Measurements from ENCODE around the gene TRMT13.

TRMT13 gene, protein sequence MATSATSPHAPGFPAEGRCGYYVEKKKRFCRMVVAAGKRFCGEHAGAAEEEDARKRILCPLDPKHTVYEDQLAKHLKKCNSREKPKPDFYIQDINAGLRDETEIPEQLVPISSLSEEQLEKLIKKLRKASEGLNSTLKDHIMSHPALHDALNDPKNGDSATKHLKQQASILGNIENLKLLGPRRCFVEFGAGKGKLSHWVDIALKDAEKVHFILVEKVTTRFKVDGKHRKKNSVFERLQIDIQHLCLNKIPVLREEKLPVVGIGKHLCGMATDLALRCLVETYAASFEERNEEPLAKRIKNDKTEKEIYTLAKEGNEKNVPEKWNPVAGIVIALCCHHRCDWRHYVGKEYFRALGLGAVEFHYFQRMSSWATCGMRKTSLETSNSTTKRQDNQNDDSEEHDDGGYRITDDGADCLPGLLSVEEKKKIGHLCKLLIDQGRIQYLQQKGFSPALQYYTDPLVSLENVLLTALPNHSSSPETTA

DNA sequence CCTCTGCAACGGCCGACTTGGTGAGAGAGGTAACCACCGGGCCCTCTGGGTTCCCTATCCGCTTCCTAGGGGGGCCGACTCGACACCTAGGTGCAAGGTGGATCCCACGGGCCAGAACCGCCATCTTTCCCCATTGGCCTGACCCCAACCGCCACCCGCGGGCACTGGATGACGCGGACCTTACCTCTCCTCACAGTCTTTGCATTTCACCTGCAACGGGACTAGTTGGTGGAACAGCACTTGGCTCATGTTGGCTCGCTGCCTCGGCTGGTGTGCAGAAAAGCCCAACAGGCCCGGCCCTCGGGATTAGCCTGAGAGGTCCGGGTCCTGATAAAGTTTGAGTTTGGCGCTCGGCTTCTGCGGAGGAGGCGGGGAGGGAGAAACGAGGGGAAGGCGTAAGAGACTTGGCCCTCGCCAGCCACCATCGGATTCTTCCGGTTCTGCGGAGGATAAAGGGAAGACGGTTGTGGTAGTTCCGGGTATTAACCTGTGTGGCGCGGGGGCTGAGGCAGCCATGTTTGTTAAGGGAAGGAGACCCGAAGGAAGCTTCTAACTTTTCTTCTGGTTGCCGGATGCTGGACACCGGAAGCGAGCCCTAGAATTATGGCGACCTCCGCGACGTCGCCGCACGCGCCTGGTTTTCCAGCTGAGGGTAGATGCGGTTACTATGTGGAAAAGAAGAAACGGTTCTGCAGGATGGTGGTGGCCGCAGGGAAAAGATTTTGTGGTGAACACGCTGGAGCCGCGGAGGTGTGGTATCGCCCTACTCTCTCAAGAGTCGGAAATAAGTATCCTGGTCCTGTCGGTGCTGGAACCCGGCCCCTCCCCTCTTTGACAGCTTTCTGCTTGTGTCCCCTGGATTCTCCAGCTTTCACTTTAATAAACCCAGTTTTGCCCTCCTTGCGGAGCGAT lies at the start of gene TRMT13, which contains the start of gene SASS6:
Gene TRMT13 (plus strand): TSS at position 598 of the 912 bp plus-strand sequence. CDS start 6 bp downstream, at position 604.
Gene SASS6 (minus strand): TSS at position 365 of the 912 bp plus-strand sequence. CDS start 116 bp downstream, at position 249.
- Histone ChIP-seq H3K36me3 (ENCODE audit: control insufficient read depth, insufficient read depth, low read length) (peaks cover 2% of the 10 kb centered on the region; the same call in 1 of the 2 replicates), H3K9me3 (ENCODE audit: control insufficient read depth, insufficient read depth, low read length) (no peaks in the 10 kb centered on the region), H3K4me1 (ENCODE audit: control insufficient read depth, insufficient read depth, low read length) (no peaks in the 10 kb centered on the region), H3K27ac (ENCODE audit: low read length) (no peak within 1 kb of the TSS), H3K27me3 (ENCODE audit: control insufficient read depth, insufficient read depth, low read length) (no peaks in the 10 kb centered on the region), H3K4me3 (ENCODE audit: low read length) (peak within 1 kb of the TSS; percentile 99)
- no CpG with 5 or more reads among the region's 57 CpGs for WGBS (ENCODE audit: insufficient coverage, insufficient read length)
- DNase-seq (ENCODE audit: low read depth, low spot score) = peak; percentile 90

- no peak overlapping the region for H3K27ac ChIP-seq (ENCODE audit: low read length)
- WGBS (ENCODE audit: insufficient coverage, insufficient read length) = no CpG with 5 or more reads among the region's 1 CpG
- H3K4me3 ChIP-seq (ENCODE audit: low read length) = no peak overlapping the region
- DNase-seq (ENCODE audit: low read depth, low spot score) = no peak
- H3K27me3 ChIP-seq (ENCODE audit: control insufficient read depth, insufficient read depth, low read length) = no peaks in the 10 kb centered on the region
- no peaks in the 10 kb centered on the region for H3K9me3 ChIP-seq (ENCODE audit: control insufficient read depth, insufficient read depth, low read length)
- no peaks in the 10 kb centered on the region for H3K36me3 ChIP-seq (ENCODE audit: control insufficient read depth, insufficient read depth, low read length)
- H3K4me1 ChIP-seq (ENCODE audit: control insufficient read depth, insufficient read depth, low read length) = no peaks in the 10 kb centered on the region
Measured at GRCh38 chr1:100087396-100087795, 45.6 kb upstream of the TRMT13 start.

DNA sequence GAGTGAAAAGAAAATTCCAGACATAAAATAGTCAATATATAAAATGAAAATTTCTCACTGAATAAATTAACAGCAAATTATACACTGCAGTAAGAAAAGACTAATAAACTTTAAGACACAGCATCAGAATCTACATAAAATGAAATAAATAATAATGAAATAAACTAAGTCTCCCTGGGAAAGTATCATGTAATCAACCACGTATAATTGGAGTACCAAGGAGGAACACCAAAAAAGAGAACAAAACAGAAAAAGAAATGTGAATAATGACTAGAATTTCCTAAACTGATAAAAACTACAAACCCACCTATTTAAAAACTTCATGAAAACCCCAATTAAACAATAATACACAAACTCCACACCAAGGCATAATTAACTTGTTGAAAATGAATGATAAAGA lies 43.9 kb upstream of the TRMT13 start:
- DNase-seq (ENCODE audit: low read depth, low spot score) = no peak
- H3K27ac ChIP-seq (ENCODE audit: low read length) = no peak overlapping the region
- peaks cover 5% of the 10 kb centered on the region; the same call in 1 of the 2 replicates for H3K36me3 ChIP-seq (ENCODE audit: control insufficient read depth, insufficient read depth, low read length)
- H3K9me3 ChIP-seq (ENCODE audit: control insufficient read depth, insufficient read depth, low read length) = no peaks in the 10 kb centered on the region
- no CpG with 5 or more reads among the region's 1 CpG for WGBS (ENCODE audit: insufficient coverage, insufficient read length)
- no peaks in the 10 kb centered on the region for H3K4me1 ChIP-seq (ENCODE audit: control insufficient read depth, insufficient read depth, low read length)
- no peak overlapping the region for H3K4me3 ChIP-seq (ENCODE audit: low read length)
- no peaks in the 10 kb centered on the region for H3K27me3 ChIP-seq (ENCODE audit: control insufficient read depth, insufficient read depth, low read length)

DNA sequence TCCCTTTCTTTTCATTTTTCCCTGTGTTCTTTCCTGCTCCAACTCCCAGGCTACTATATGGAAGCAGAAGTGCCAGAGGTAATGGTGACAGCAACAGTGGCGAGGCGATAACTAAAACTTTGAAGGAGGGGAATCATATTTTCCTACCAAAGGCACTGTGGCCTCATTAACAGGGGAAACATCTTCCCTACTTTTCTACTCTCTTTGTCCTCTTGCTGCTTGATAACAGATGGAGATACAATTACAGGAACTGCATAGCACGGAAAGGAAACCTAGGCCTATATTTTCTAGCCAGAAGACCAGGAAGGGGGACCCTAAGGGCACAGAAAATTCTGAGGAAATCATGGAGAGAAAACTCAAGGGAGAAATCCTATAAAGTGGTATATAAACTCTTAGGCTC lies 42.5 kb upstream of the TRMT13 start:
- Histone ChIP-seq H3K36me3 (ENCODE audit: control insufficient read depth, insufficient read depth, low read length) (peaks cover 5% of the 10 kb centered on the region; the same call in 1 of the 2 replicates), H3K9me3 (ENCODE audit: control insufficient read depth, insufficient read depth, low read length) (no peaks in the 10 kb centered on the region), H3K4me1 (ENCODE audit: control insufficient read depth, insufficient read depth, low read length) (no peaks in the 10 kb centered on the region), H3K27me3 (ENCODE audit: control insufficient read depth, insufficient read depth, low read length) (no peaks in the 10 kb centered on the region), H3K4me3 (ENCODE audit: low read length) (no peak overlapping the region), H3K27ac (ENCODE audit: low read length) (no peak overlapping the region)
- no CpG with 5 or more reads among the region's 3 CpGs for WGBS (ENCODE audit: insufficient coverage, insufficient read length)
- DNase-seq (ENCODE audit: low read depth, low spot score) = no peak

- H3K9me3 ChIP-seq (ENCODE audit: control insufficient read depth, insufficient read depth, low read length) = no peaks in the 10 kb centered on the region
- WGBS (ENCODE audit: insufficient coverage, insufficient read length) = no CpG with 5 or more reads among the region's 1 CpG
- H3K4me1 ChIP-seq (ENCODE audit: control insufficient read depth, insufficient read depth, low read length) = no peaks in the 10 kb centered on the region
- DNase-seq (ENCODE audit: low read depth, low spot score) = no peak
- no peak overlapping the region for H3K4me3 ChIP-seq (ENCODE audit: low read length)
- no peak overlapping the region for H3K27ac ChIP-seq (ENCODE audit: low read length)
- peaks cover 8% of the 10 kb centered on the region; the same call in 1 of the 2 replicates for H3K36me3 ChIP-seq (ENCODE audit: control insufficient read depth, insufficient read depth, low read length)
- H3K27me3 ChIP-seq (ENCODE audit: control insufficient read depth, insufficient read depth, low read length) = no peaks in the 10 kb centered on the region
Measured at GRCh38 chr1:100100202-100100601, 32.8 kb upstream of the TRMT13 start.

DNA sequence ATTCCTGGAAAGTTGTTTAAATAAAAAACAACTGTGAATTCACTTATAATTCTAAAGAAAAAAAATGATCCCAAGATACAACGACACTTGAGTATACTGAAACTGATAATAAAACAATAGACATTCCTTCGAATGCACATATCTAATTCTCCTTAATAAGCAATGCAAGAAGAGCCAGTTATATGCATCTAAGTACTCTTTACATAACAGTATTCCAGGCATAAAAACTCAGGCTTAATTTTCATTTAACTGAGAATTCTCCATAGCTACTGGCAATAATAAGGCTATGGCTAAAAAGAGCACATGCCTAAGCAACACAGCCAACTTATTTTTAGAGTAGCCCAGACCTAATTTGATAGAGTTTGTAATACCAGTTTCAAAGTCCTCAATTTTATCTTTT lies 31.4 kb upstream of the TRMT13 start:
- H3K4me1 ChIP-seq (ENCODE audit: control insufficient read depth, insufficient read depth, low read length) = no peaks in the 10 kb centered on the region
- H3K9me3 ChIP-seq (ENCODE audit: control insufficient read depth, insufficient read depth, low read length) = no peaks in the 10 kb centered on the region
- WGBS (ENCODE audit: insufficient coverage, insufficient read length) = no CpG with 5 or more reads among the region's 2 CpGs
- no peaks in the 10 kb centered on the region for H3K27me3 ChIP-seq (ENCODE audit: control insufficient read depth, insufficient read depth, low read length)
- no peak overlapping the region for H3K4me3 ChIP-seq (ENCODE audit: low read length)
- no peak overlapping the region for H3K27ac ChIP-seq (ENCODE audit: low read length)
- peaks cover 11% of the 10 kb centered on the region; the same call in 1 of the 2 replicates for H3K36me3 ChIP-seq (ENCODE audit: control insufficient read depth, insufficient read depth, low read length)
- no peak for DNase-seq (ENCODE audit: low read depth, low spot score)

- Histone ChIP-seq H3K27me3 (ENCODE audit: control insufficient read depth, insufficient read depth, low read length) (no peaks in the 10 kb centered on the region), H3K9me3 (ENCODE audit: control insufficient read depth, insufficient read depth, low read length) (no peaks in the 10 kb centered on the region), H3K4me1 (ENCODE audit: control insufficient read depth, insufficient read depth, low read length) (no peaks in the 10 kb centered on the region), H3K27ac (ENCODE audit: low read length) (no peak overlapping the region), H3K4me3 (ENCODE audit: low read length) (no peak overlapping the region), H3K36me3 (ENCODE audit: control insufficient read depth, insufficient read depth, low read length) (peaks cover 11% of the 10 kb centered on the region; the same call in 1 of the 2 replicates)
- DNase-seq (ENCODE audit: low read depth, low spot score) = no peak
- no CpG with 5 or more reads among the region's 4 CpGs for WGBS (ENCODE audit: insufficient coverage, insufficient read length)
Measured at GRCh38 chr1:100107696-100108095, 25.3 kb upstream of the TRMT13 start.

DNA sequence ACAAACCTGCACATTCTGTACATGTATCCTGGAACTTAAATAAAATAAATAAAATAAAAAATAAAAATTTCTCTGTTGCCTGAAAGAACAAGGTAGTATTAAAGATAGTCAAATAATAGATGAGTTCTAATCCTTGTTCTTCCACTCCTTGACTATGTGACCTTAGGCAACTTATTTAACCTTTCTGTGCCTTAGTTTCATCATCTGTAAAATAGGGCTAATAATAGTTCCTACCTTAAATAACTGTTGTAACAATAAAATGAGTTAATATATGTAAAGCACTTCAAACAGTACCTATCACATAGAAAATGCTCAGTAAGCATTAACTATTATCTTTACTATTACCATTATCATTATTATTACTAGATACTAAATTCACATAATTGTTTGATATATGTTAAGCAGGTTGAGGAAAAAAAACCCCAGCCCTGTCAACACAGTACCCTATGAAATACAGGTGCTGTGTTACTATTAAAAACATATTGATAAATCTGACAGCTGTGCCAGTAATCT lies 23.4 kb upstream of the TRMT13 start:
- H3K4me3 ChIP-seq (ENCODE audit: low read length) = no peak overlapping the region
- H3K27ac ChIP-seq (ENCODE audit: low read length) = no peak overlapping the region
- no peaks in the 10 kb centered on the region for H3K9me3 ChIP-seq (ENCODE audit: control insufficient read depth, insufficient read depth, low read length)
- H3K27me3 ChIP-seq (ENCODE audit: control insufficient read depth, insufficient read depth, low read length) = no peaks in the 10 kb centered on the region
- peaks cover 3% of the 10 kb centered on the region; the same call in 1 of the 2 replicates for H3K36me3 ChIP-seq (ENCODE audit: control insufficient read depth, insufficient read depth, low read length)
- no peak for DNase-seq (ENCODE audit: low read depth, low spot score)
- H3K4me1 ChIP-seq (ENCODE audit: control insufficient read depth, insufficient read depth, low read length) = no peaks in the 10 kb centered on the region

- no peaks in the 10 kb centered on the region for H3K4me1 ChIP-seq (ENCODE audit: control insufficient read depth, insufficient read depth, low read length)
- no peaks in the 10 kb centered on the region for H3K9me3 ChIP-seq (ENCODE audit: control insufficient read depth, insufficient read depth, low read length)
- no CpG with 5 or more reads among the region's 4 CpGs for WGBS (ENCODE audit: insufficient coverage, insufficient read length)
- peaks cover 3% of the 10 kb centered on the region; the same call in 1 of the 2 replicates for H3K36me3 ChIP-seq (ENCODE audit: control insufficient read depth, insufficient read depth, low read length)
- no peaks in the 10 kb centered on the region for H3K27me3 ChIP-seq (ENCODE audit: control insufficient read depth, insufficient read depth, low read length)
- H3K4me3 ChIP-seq (ENCODE audit: low read length) = no peak overlapping the region
- DNase-seq (ENCODE audit: low read depth, low spot score) = no peak
- no peak overlapping the region for H3K27ac ChIP-seq (ENCODE audit: low read length)
Measured at GRCh38 chr1:100115524-100115923, 17.4 kb upstream of the TRMT13 start.

GRCh38 chr1:100122177-100122576 lies 10.8 kb upstream of the TRMT13 start:
- no CpG with 5 or more reads among the region's 1 CpG for WGBS (ENCODE audit: insufficient coverage, insufficient read length)
- Histone ChIP-seq H3K4me3 (ENCODE audit: low read length) (no peak overlapping the region), H3K27ac (ENCODE audit: low read length) (no peak overlapping the region), H3K36me3 (ENCODE audit: control insufficient read depth, insufficient read depth, low read length) (peaks cover 3% of the 10 kb centered on the region; the same call in 1 of the 2 replicates), H3K27me3 (ENCODE audit: control insufficient read depth, insufficient read depth, low read length) (no peaks in the 10 kb centered on the region), H3K9me3 (ENCODE audit: control insufficient read depth, insufficient read depth, low read length) (no peaks in the 10 kb centered on the region), H3K4me1 (ENCODE audit: control insufficient read depth, insufficient read depth, low read length) (no peaks in the 10 kb centered on the region)
- no peak for DNase-seq (ENCODE audit: low read depth, low spot score)
